Measurements from ENCODE around the gene TRABD2B.

- TF ChIP-seq CTCF (IDR thresholded peaks at IDR 0.05) (no peak), POLR2A (IDR thresholded peaks at IDR 0.05) (no peak)
Measured at GRCh38 chr1:48023488-48023887, 26.3 kb upstream of the TRABD2B start.
